22Rv1 (cell line): ENCODE measurements around the gene EIF4G1.

Source experiments
- ZFX ChIP-seq: fragments of 450-650 bp; IDR thresholded peaks from 2 replicates; pipeline ENCODE4 v1.6.1; 2017; ENCODE audit warnings: antibody characterized with exemption, borderline replicate concordance
- TF ChIP-seq, protein P1 (sequence below): fragments of 450-650 bp; IDR thresholded peaks from 2 replicates; pipeline ENCODE4 v1.5.1; 2017; ENCODE audit warnings: mild to moderate bottlenecking

DNA sequence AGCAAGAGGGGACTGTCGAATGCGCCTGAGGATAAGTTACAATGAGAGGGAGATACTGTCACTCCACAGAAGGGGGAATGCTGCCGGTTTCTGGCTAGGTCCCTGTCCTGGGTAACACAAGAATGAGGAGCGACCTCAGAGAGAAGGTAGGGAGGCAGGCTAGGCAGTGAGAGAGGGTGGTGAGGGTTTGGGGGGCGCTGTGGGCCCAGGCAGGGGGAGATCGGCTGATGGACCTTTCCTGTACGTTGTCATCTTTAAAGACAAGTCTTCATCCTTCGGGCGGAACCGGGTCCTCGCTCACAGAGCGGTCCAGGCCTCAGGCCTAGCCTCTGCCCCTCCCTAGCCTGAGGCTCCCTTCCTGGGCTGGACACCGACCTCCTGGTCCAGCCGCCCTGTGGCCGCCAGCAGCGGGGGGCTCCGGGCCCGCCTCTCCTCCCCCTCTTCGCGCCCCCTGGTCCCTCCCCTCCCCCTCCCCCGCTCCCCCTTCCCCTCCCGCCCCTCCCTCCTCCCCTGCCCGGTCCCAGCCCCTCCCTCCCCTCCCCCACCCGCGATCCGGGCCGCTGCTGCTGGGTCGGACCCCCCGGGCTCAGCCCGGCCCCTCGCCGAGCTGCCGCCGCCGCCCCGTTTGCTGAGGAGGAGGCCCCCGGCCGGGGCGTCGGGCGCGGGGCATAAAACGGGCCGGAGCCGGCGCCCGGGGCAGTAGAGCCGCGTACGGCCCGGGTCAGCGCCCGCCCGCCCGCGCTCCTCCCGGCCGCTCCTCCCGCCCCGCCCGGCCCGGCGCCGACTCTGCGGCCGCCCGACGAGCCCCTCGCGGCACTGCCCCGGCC, 65.2 kb downstream of the EIF4G1 start, which contains the start of gene CHRD:
- TF ChIP-seq, protein P1, sequence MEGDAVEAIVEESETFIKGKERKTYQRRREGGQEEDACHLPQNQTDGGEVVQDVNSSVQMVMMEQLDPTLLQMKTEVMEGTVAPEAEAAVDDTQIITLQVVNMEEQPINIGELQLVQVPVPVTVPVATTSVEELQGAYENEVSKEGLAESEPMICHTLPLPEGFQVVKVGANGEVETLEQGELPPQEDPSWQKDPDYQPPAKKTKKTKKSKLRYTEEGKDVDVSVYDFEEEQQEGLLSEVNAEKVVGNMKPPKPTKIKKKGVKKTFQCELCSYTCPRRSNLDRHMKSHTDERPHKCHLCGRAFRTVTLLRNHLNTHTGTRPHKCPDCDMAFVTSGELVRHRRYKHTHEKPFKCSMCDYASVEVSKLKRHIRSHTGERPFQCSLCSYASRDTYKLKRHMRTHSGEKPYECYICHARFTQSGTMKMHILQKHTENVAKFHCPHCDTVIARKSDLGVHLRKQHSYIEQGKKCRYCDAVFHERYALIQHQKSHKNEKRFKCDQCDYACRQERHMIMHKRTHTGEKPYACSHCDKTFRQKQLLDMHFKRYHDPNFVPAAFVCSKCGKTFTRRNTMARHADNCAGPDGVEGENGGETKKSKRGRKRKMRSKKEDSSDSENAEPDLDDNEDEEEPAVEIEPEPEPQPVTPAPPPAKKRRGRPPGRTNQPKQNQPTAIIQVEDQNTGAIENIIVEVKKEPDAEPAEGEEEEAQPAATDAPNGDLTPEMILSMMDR: no peak
- no peak for TF ChIP-seq ZFX
